Measurements from ENCODE around the gene MRTFA. TPM values are rescaled to one million over a fixed set of nuclear protein-coding genes. Genes with fewer than 3 reads are reported as not detected.
"Not testable (repeated sequence)": the region's sequence is repeated elsewhere in the genome, so short reads cannot be mapped to it uniquely, and the experiment has no call there.

Gene MRTFA
- total RNA-seq, 2 experiments from 2014 or later: 47.7 to 66.9 TPM

GRCh38 chr22:40602231-40602630, 34.3 kb downstream of the MRTFA start:
- no peaks in the 10 kb centered on the region for H3K9me3 ChIP-seq (ENCODE audit: low read length)
- intact Hi-C loops (cut with micrococcal nuclease; ENCODE audit: unreplicated experiment): no loop called here
- no TSS peak for BruUV-seq (replicated peaks)
- peaks cover 13% of the 10 kb centered on the region for H3K4me1 ChIP-seq (ENCODE audit: insufficient read depth, low read length, poor library complexity, severe bottlenecking)
- H2AFZ ChIP-seq (ENCODE audit: low read length): no peak overlapping the region
- no peaks in the 10 kb centered on the region for H3K9me2 ChIP-seq (ENCODE audit: insufficient read depth, low read length)
- TF ChIP-seq EZH2phosphoT487 (IDR thresholded peaks at IDR 0.05; ENCODE audit: borderline replicate concordance, low read depth, low read length) (no peak), CTCF (conservative IDR thresholded peaks at IDR 0.05; ENCODE audit: low read length) (no peak)
- ChIA-PET POLR2A (no interaction called here), CTCF (ENCODE audit: unreplicated experiment) (no interaction called here)
- H4K20me1 ChIP-seq (ENCODE audit: insufficient read depth, low read length): peaks cover 18% of the 10 kb centered on the region; the same call in 1 of the 2 replicates
- H3K79me2 ChIP-seq (ENCODE audit: insufficient read depth, low read depth, low read length): peaks cover 47% of the 10 kb centered on the region; the same call in 1 of the 2 replicates
- H3K36me3 ChIP-seq (ENCODE audit: insufficient read depth, low read length): no peaks in the 10 kb centered on the region
- no peak overlapping the region for H3K27ac ChIP-seq (ENCODE audit: low read depth, low read length, poor library complexity, severe bottlenecking)
- H3K4me3 ChIP-seq (ENCODE audit: low read depth, low read length, poor library complexity, severe bottlenecking): no peak overlapping the region
- no peak for DNase-seq (ENCODE audit: low spot score)
- no peak overlapping the region for H3K4me2 ChIP-seq (ENCODE audit: low read length)

GRCh38 chr22:40599731-40600130, 36.8 kb downstream of the MRTFA start:
- BruUV-seq (replicated peaks): no TSS peak
- no peak overlapping the region for H3K4me3 ChIP-seq (ENCODE audit: low read depth, low read length, poor library complexity, severe bottlenecking)

GRCh38 chr22:40598712-40599111, 37.8 kb downstream of the MRTFA start:
- H3K9me3 ChIP-seq (ENCODE audit: low read length); intact Hi-C loops (cut with micrococcal nuclease; ENCODE audit: unreplicated experiment); CTCF ChIA-PET (ENCODE audit: unreplicated experiment); POLR2A ChIA-PET; H3K9me2 ChIP-seq (ENCODE audit: insufficient read depth, low read length); H3K36me3 ChIP-seq (ENCODE audit: insufficient read depth, low read length); H2AFZ ChIP-seq (ENCODE audit: low read length); H3K27ac ChIP-seq (ENCODE audit: low read depth, low read length, poor library complexity, severe bottlenecking); H3K4me2 ChIP-seq (ENCODE audit: low read length); BruUV-seq (replicated peaks); DNase-seq (ENCODE audit: low spot score); H3K4me3 ChIP-seq (ENCODE audit: low read depth, low read length, poor library complexity, severe bottlenecking); H4K20me1 ChIP-seq (ENCODE audit: insufficient read depth, low read length): not testable (repeated sequence)
- H3K4me1 ChIP-seq (ENCODE audit: insufficient read depth, low read length, poor library complexity, severe bottlenecking): peaks cover 43% of the 10 kb centered on the region
- H3K79me2 ChIP-seq (ENCODE audit: insufficient read depth, low read depth, low read length): peaks cover 59% of the 10 kb centered on the region; the same call in 1 of the 2 replicates

More at GRCh38 chr22:40599731-40600130, 36.8 kb downstream of the MRTFA start:
- no peak overlapping the region for H3K4me2 ChIP-seq (ENCODE audit: low read length)
- ChIA-PET POLR2A (interaction anchor here (0.7 kb wide), 1 partner anchor 46 kb away, joined by 11 read pairs; no protein-coding TSS in a partner anchor), CTCF (ENCODE audit: unreplicated experiment) (no interaction called here)
- 0 out of 2 replicates have a peak, but pooled peaks cover 7% of the 10 kb centered on the region for H4K20me1 ChIP-seq (ENCODE audit: insufficient read depth, low read length)
- TF ChIP-seq CTCF (conservative IDR thresholded peaks at IDR 0.05; ENCODE audit: low read length): no peak
- TF ChIP-seq EZH2phosphoT487 (IDR thresholded peaks at IDR 0.05; ENCODE audit: borderline replicate concordance, low read depth, low read length): no peak
- no peak for DNase-seq (ENCODE audit: low spot score)
- no peak overlapping the region for H3K27ac ChIP-seq (ENCODE audit: low read depth, low read length, poor library complexity, severe bottlenecking)
- H3K36me3 ChIP-seq (ENCODE audit: insufficient read depth, low read length): no peaks in the 10 kb centered on the region
- H3K4me1 ChIP-seq (ENCODE audit: insufficient read depth, low read length, poor library complexity, severe bottlenecking): peaks cover 33% of the 10 kb centered on the region
- intact Hi-C loops (cut with micrococcal nuclease; ENCODE audit: unreplicated experiment): no loop called here
- peaks cover 51% of the 10 kb centered on the region; the same call in 1 of the 2 replicates for H3K79me2 ChIP-seq (ENCODE audit: insufficient read depth, low read depth, low read length)
- H3K9me2 ChIP-seq (ENCODE audit: insufficient read depth, low read length): no peaks in the 10 kb centered on the region
- no peaks in the 10 kb centered on the region for H3K9me3 ChIP-seq (ENCODE audit: low read length)
- H2AFZ ChIP-seq (ENCODE audit: low read length): no peak overlapping the region
